ENCODE measurements around the gene AGAP1.

DNA sequence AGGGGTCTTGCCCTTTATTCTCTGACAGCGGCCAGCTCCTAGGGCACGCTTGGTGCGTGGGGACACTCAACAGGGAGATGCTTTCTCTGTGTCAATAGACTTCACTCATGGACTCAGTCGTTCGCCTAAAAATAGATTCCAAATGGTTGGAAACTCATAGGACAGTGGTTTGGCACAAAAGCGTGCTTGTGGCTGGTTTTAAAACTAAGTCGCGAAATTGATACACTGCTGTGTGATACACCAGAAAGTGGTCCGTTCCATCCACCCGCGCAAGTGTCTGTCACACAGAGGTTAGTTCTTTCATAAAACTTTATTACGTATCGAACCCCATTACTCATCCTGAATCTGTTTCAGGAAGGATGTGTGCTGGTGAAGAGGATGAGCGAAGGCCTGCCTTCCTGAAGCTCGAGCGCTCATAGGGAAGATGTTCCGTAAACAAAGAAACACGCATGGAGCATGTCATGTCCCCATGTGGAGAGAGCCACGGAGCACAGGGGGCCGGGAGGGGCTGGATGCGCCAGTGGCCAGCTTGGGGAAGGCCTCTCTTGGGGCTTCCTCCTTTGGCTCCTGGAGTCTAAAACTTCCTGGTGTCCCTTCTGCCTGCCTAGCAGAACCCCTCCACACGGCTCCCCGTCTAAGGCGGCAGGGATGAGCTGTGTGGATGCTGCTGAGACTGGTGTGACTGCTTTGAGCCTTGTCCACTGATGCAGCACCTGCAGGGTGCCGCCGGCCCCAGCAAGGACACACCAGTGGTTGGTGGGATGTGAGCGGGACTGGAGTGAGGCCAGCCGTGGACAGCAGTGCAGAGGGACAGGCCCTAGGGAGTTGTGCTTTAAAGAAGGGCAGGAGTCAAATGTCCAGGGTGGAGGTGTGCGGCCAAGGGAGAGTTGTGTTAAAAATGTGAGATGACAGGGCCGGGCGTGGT is 467.1 kb downstream of the AGAP1 start:
- TF ChIP-seq, protein P1, sequence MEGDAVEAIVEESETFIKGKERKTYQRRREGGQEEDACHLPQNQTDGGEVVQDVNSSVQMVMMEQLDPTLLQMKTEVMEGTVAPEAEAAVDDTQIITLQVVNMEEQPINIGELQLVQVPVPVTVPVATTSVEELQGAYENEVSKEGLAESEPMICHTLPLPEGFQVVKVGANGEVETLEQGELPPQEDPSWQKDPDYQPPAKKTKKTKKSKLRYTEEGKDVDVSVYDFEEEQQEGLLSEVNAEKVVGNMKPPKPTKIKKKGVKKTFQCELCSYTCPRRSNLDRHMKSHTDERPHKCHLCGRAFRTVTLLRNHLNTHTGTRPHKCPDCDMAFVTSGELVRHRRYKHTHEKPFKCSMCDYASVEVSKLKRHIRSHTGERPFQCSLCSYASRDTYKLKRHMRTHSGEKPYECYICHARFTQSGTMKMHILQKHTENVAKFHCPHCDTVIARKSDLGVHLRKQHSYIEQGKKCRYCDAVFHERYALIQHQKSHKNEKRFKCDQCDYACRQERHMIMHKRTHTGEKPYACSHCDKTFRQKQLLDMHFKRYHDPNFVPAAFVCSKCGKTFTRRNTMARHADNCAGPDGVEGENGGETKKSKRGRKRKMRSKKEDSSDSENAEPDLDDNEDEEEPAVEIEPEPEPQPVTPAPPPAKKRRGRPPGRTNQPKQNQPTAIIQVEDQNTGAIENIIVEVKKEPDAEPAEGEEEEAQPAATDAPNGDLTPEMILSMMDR (IDR thresholded peaks at IDR 0.05; ENCODE audit: insufficient read depth, low read depth, low read length) = no peak
- no peak for TF ChIP-seq EZH2 (IDR thresholded peaks at IDR 0.05; ENCODE audit: insufficient read depth, low read length)
